HG03442 (cell line): Measurements from ENCODE around the gene SPATA7.

Source experiments
- ATAC-seq: cut with Tn5 transposase; IDR thresholded peaks from one replicate; pipeline ENCODE4 v1.9.1; 2021; ENCODE audit warnings: mild to moderate bottlenecking, moderate library complexity; ENCODE audit not compliant: unreplicated experiment

SPATA7 gene

GRCh38 chr14:88479574-88479987 is 94.1 kb downstream of the SPATA7 start:
- no peak for ATAC-seq

DNA sequence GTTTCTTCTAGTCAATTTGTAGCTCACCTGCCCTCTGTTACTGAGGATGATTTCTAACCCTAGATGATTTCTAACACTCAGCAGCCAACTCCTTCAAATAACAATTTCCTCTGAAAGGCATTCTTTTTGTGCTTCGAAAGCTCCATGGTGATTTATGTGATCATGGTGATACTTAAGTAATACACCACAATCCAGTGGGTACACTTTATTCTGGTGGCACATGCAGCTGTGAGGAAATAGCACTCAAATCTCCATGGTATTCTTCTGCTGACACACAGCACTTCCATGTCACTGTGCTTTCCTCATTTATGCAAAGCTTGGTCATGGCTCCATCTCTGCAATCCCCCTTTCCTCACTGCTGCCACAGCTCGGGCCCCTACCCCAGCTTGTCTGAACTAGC is 95.6 kb downstream of the SPATA7 start:
- no peak for ATAC-seq

- ATAC-seq: no peak
Measured at GRCh38 chr14:88481794-88482193, 96.3 kb downstream of the SPATA7 start.

- ATAC-seq: no peak
Measured at GRCh38 chr14:88482524-88482923, 97.1 kb downstream of the SPATA7 start.
